ENCODE measurements around the gene MRFAP1L1. TPM values are rescaled to one million over a fixed set of nuclear protein-coding genes. Genes with fewer than 3 reads are reported as not detected.

MRFAP1L1 gene
- total RNA-seq, 1 donor from 2014 or later, result 141 TPM

DNA sequence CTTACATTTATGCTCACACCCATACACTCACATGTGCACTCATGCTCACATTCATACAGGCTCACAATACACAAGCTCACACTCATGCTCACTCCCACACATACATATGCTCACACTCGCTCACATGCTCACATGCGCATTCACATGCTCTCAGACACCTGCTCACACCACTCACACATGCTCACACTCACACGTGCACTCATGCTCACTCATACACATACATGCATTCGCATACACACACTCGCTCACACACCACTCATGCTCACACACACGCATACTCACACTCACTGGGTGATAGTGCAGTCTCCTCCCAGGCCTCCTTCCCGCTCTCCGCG, 44.4 kb downstream of the MRFAP1L1 start:
- Histone ChIP-seq H3K9me3 (ENCODE audit: low read depth) (no peaks in the 10 kb centered on the region), H3K9ac (no peak overlapping the region), H4K20me1 (ENCODE audit: low read depth) (no peaks in the 10 kb centered on the region), H3K27ac (no peak overlapping the region), H3K36me3 (no peaks in the 10 kb centered on the region), H3K27me3 (peaks cover 8% of the 10 kb centered on the region), H3K79me2 (ENCODE audit: low read depth) (no peaks in the 10 kb centered on the region), H3K4me1 (no peaks in the 10 kb centered on the region), H3F3A (ENCODE audit: low read depth) (no peaks in the 10 kb centered on the region), H3K4me3 (no peak overlapping the region), H3K4me2 (no peak overlapping the region), H2AFZ (replicated peaks) (no peak overlapping the region)
- Mint-ChIP-seq H3K9me3 (peaks cover 2% of the 10 kb centered on the region), H3K27me3 (ENCODE audit: insufficient read depth, low read depth) (peaks cover 8% of the 10 kb centered on the region), H3K36me3 (peaks cover 10% of the 10 kb centered on the region), H3K27ac (no peak overlapping the region), H3K4me1 (no peaks in the 10 kb centered on the region), H3K4me3 (no peak overlapping the region)
- DNase-seq (ENCODE audit: low spot score), result no peak
- TF ChIP-seq, protein P1, sequence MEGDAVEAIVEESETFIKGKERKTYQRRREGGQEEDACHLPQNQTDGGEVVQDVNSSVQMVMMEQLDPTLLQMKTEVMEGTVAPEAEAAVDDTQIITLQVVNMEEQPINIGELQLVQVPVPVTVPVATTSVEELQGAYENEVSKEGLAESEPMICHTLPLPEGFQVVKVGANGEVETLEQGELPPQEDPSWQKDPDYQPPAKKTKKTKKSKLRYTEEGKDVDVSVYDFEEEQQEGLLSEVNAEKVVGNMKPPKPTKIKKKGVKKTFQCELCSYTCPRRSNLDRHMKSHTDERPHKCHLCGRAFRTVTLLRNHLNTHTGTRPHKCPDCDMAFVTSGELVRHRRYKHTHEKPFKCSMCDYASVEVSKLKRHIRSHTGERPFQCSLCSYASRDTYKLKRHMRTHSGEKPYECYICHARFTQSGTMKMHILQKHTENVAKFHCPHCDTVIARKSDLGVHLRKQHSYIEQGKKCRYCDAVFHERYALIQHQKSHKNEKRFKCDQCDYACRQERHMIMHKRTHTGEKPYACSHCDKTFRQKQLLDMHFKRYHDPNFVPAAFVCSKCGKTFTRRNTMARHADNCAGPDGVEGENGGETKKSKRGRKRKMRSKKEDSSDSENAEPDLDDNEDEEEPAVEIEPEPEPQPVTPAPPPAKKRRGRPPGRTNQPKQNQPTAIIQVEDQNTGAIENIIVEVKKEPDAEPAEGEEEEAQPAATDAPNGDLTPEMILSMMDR (IDR thresholded peaks at IDR 0.05), result no peak
- TF ChIP-seq EZH2phosphoT487 (IDR thresholded peaks at IDR 0.05) (no peak), EZH2 (IDR thresholded peaks at IDR 0.05) (no peak)

DNA sequence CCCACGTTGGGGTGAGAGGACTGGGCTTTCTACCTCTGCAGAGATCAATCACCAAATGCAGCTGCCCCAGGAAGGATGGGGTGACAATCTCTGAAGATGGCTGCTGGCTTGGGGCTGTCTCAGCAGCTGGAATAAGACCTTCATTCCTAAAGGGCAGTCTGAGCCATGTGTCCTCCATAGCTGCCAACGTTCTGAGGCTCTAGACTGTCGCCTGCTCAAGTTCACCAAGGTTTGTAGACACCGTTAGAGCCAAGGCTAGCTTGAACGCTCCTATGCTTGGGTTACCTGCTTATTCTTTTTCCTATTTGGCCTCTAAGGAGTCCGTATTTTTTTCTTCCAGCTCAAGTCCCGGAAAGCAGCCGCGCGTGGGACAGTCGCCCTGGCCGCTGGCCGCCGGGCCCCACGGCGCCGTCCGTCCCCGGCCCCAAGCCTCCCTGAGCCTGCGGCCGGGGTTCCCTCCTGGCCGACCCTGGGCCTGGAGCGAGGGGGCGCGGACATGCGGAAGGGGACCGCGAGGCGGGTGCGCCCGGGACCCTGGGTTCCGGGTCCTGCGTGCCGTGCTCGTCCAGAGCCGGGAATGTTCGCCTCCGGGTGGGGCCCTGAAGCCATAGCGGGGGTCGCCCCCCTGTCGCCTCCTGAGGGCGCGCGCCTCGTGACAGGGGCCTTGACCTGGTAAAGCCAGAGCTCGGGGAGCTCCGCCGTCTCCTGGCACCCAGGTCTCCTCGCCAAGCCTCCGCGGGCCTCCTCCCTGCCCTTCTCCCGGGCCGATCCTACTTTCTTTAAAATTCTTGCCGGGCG, 45.9 kb downstream of the MRFAP1L1 start:
- Histone ChIP-seq H3K4me3 (no peak overlapping the region), H3K27ac (no peak overlapping the region), H3K9me3 (ENCODE audit: low read depth) (no peaks in the 10 kb centered on the region), H3K36me3 (no peaks in the 10 kb centered on the region), H3F3A (ENCODE audit: low read depth) (no peaks in the 10 kb centered on the region), H3K27me3 (peaks cover 23% of the 10 kb centered on the region), H3K4me1 (no peaks in the 10 kb centered on the region), H3K4me2 (no peak overlapping the region), H4K20me1 (ENCODE audit: low read depth) (no peaks in the 10 kb centered on the region), H3K9ac (no peak overlapping the region), H3K79me2 (ENCODE audit: low read depth) (no peaks in the 10 kb centered on the region), H2AFZ (replicated peaks) (no peak overlapping the region)
- TF ChIP-seq, protein P1 (IDR thresholded peaks at IDR 0.05), result no peak
- no peak for TF ChIP-seq EZH2phosphoT487 (IDR thresholded peaks at IDR 0.05)
- TF ChIP-seq EZH2 (IDR thresholded peaks at IDR 0.05), result no peak
- no peaks in the 10 kb centered on the region for H3K4me1 Mint-ChIP-seq
- H3K36me3 Mint-ChIP-seq, result peaks cover 3% of the 10 kb centered on the region
- H3K9me3 Mint-ChIP-seq, result peaks cover 2% of the 10 kb centered on the region
- no peak overlapping the region for H3K4me3 Mint-ChIP-seq
- H3K27ac Mint-ChIP-seq, result no peak overlapping the region
- no peak for DNase-seq (ENCODE audit: low spot score)
- H3K27me3 Mint-ChIP-seq (ENCODE audit: insufficient read depth, low read depth), result peaks cover 14% of the 10 kb centered on the region

DNA sequence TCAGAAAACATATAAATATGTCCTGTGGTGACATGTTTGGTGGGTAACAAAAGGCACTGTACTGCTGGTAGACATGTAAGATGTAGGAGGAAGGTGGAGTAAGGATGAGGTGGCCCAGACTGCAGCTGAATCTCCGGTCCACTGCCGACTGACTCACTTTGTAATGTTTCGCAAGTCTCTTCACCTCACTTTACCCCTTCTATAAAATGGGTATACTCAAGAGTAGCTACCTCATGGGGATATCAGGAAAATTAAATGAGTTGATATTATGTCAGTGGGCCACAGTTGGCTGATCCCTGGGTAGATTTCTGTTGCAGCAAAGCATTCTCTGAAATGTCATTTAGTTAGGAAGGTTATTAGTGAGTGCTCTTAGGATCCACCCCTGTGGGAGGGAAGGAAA, 47.1 kb downstream of the MRFAP1L1 start:
- TF ChIP-seq EZH2 (IDR thresholded peaks at IDR 0.05) (no peak), EZH2phosphoT487 (IDR thresholded peaks at IDR 0.05) (no peak)
- TF ChIP-seq, protein P1 (IDR thresholded peaks at IDR 0.05), result no peak
- Mint-ChIP-seq H3K27ac (peak overlapping the region; percentile 69), H3K4me1 (no peaks in the 10 kb centered on the region), H3K36me3 (no peaks in the 10 kb centered on the region), H3K9me3 (peaks cover 2% of the 10 kb centered on the region), H3K4me3 (no peak overlapping the region), H3K27me3 (ENCODE audit: insufficient read depth, low read depth) (peaks cover 14% of the 10 kb centered on the region)
- Histone ChIP-seq H3K79me2 (ENCODE audit: low read depth) (no peaks in the 10 kb centered on the region), H3K9ac (no peak overlapping the region), H3K4me2 (no peak overlapping the region), H4K20me1 (ENCODE audit: low read depth) (no peaks in the 10 kb centered on the region), H3F3A (ENCODE audit: low read depth) (no peaks in the 10 kb centered on the region), H3K36me3 (no peaks in the 10 kb centered on the region), H2AFZ (replicated peaks) (no peak overlapping the region), H3K27ac (no peak overlapping the region), H3K27me3 (peaks cover 33% of the 10 kb centered on the region), H3K4me3 (no peak overlapping the region), H3K4me1 (no peaks in the 10 kb centered on the region), H3K9me3 (ENCODE audit: low read depth) (no peaks in the 10 kb centered on the region)
- DNase-seq (ENCODE audit: low spot score), result no peak

Measured in neural progenitor cell (in vitro differentiated cells).